Activated naive CD4-positive, alpha-beta T cell treated with anti-CD3 and anti-CD28 coated beads, Interleukin-2, amount 50 U/mL, for 24 hours (primary cell): ENCODE measurements around the gene SMTN.
"Not testable (repeated sequence)": the region's sequence is repeated elsewhere in the genome, so short reads cannot be mapped to it uniquely, and the experiment has no call there.

Experiments used
- H3K27ac Mint-ChIP-seq: one replicate; pipeline ENCODE4 v1.8.0; 2021; ENCODE audit warnings: mild to moderate bottlenecking, mixed read lengths
- H3K27me3 Mint-ChIP-seq: one replicate; pipeline ENCODE4 v1.8.0; 2021; ENCODE audit warnings: mixed read lengths
- H3K36me3 Mint-ChIP-seq: one replicate; pipeline ENCODE4 v1.8.0; 2021; ENCODE audit warnings: mixed read lengths
- H3K4me1 Mint-ChIP-seq: one replicate; pipeline ENCODE4 v1.8.0; 2021; ENCODE audit warnings: mixed read lengths
- H3K4me3 Mint-ChIP-seq: one replicate; pipeline ENCODE4 v1.8.0; 2021; ENCODE audit warnings: mild to moderate bottlenecking, mixed read lengths
- H3K9me3 Mint-ChIP-seq: one replicate; pipeline ENCODE4 v1.8.0; 2021; ENCODE audit warnings: mixed read lengths

The SMTN gene

GRCh38 chr22:31059663-31060062 is 21.5 kb upstream of the SMTN start:
- not testable (repeated sequence) for H3K4me3 Mint-ChIP-seq, H3K4me1 Mint-ChIP-seq, H3K27me3 Mint-ChIP-seq, H3K9me3 Mint-ChIP-seq, H3K36me3 Mint-ChIP-seq, H3K27ac Mint-ChIP-seq

GRCh38 chr22:31062566-31063230 is 18.4 kb upstream of the SMTN start:
- H3K27me3 Mint-ChIP-seq, result no peaks in the 10 kb centered on the region
- no peaks in the 10 kb centered on the region for H3K9me3 Mint-ChIP-seq
- H3K4me3 Mint-ChIP-seq, result no peak overlapping the region
- H3K4me1 Mint-ChIP-seq, result no peaks in the 10 kb centered on the region
- H3K27ac Mint-ChIP-seq, result no peak overlapping the region
- no peaks in the 10 kb centered on the region for H3K36me3 Mint-ChIP-seq

GRCh38 chr22:31064369-31064768 is 16.7 kb upstream of the SMTN start:
- Mint-ChIP-seq H3K9me3 (no peaks in the 10 kb centered on the region), H3K36me3 (no peaks in the 10 kb centered on the region), H3K4me3 (no peak overlapping the region), H3K27ac (no peak overlapping the region), H3K4me1 (no peaks in the 10 kb centered on the region), H3K27me3 (no peaks in the 10 kb centered on the region)

GRCh38 chr22:31068970-31069369 is 12.1 kb upstream of the SMTN start:
- Mint-ChIP-seq H3K27ac (no peak overlapping the region), H3K27me3 (no peaks in the 10 kb centered on the region), H3K36me3 (no peaks in the 10 kb centered on the region)

GRCh38 chr22:31069691-31070314 is 11.3 kb upstream of the SMTN start:
- H3K9me3 Mint-ChIP-seq, result not testable (repeated sequence)

More at GRCh38 chr22:31068970-31069369, 12.1 kb upstream of the SMTN start:
- Mint-ChIP-seq H3K4me3 (no peak overlapping the region), H3K4me1 (no peaks in the 10 kb centered on the region), H3K9me3 (no peaks in the 10 kb centered on the region)

GRCh38 chr22:31073125-31073524 is 8.0 kb upstream of the SMTN start:
- not testable (repeated sequence) for H3K27ac Mint-ChIP-seq, H3K4me3 Mint-ChIP-seq, H3K27me3 Mint-ChIP-seq

More at GRCh38 chr22:31069691-31070314, 11.3 kb upstream of the SMTN start:
- H3K27ac Mint-ChIP-seq, H3K36me3 Mint-ChIP-seq, H3K4me3 Mint-ChIP-seq, H3K27me3 Mint-ChIP-seq, H3K4me1 Mint-ChIP-seq: not testable (repeated sequence)

GRCh38 chr22:31073545-31074145 is 7.5 kb upstream of the SMTN start:
- not testable (repeated sequence) for H3K4me3 Mint-ChIP-seq, H3K9me3 Mint-ChIP-seq, H3K36me3 Mint-ChIP-seq, H3K27ac Mint-ChIP-seq, H3K27me3 Mint-ChIP-seq, H3K4me1 Mint-ChIP-seq

More at GRCh38 chr22:31073125-31073524, 8.0 kb upstream of the SMTN start:
- not testable (repeated sequence) for H3K36me3 Mint-ChIP-seq, H3K9me3 Mint-ChIP-seq, H3K4me1 Mint-ChIP-seq

- Mint-ChIP-seq H3K27me3 (no peaks in the 10 kb centered on the region), H3K27ac (no peak overlapping the region), H3K9me3 (no peaks in the 10 kb centered on the region), H3K4me1 (no peaks in the 10 kb centered on the region), H3K36me3 (no peaks in the 10 kb centered on the region), H3K4me3 (no peak overlapping the region)
These were observed 5.2 kb upstream of the SMTN start for GRCh38 chr22:31075961-31076360.

GRCh38 chr22:31077681-31078080 is 3.4 kb upstream of the SMTN start:
- Mint-ChIP-seq H3K27ac (peak overlapping the region; percentile 35), H3K36me3 (no peaks in the 10 kb centered on the region), H3K27me3 (no peaks in the 10 kb centered on the region), H3K9me3 (no peaks in the 10 kb centered on the region), H3K4me1 (peaks cover 14% of the 10 kb centered on the region), H3K4me3 (no peak overlapping the region)

- H3K27ac Mint-ChIP-seq, H3K36me3 Mint-ChIP-seq, H3K4me3 Mint-ChIP-seq, H3K9me3 Mint-ChIP-seq, H3K27me3 Mint-ChIP-seq: not testable (repeated sequence)
- peaks cover 21% of the 10 kb centered on the region for H3K4me1 Mint-ChIP-seq
These were observed 2.7 kb upstream of the SMTN start for GRCh38 chr22:31078389-31078788.

GRCh38 chr22:31079095-31079642 is 1.9 kb upstream of the SMTN start:
- Mint-ChIP-seq H3K4me3 (no peak overlapping the region), H3K36me3 (no peaks in the 10 kb centered on the region), H3K27ac (no peak overlapping the region)

GRCh38 chr22:31080164-31080847 is 812 bp upstream of the SMTN start:
- Mint-ChIP-seq H3K36me3 (no peaks in the 10 kb centered on the region), H3K27ac (no peak overlapping the region), H3K4me3 (peak overlapping the region; percentile 87), H3K4me1 (peaks cover 28% of the 10 kb centered on the region), H3K9me3 (no peaks in the 10 kb centered on the region), H3K27me3 (no peaks in the 10 kb centered on the region)

More at GRCh38 chr22:31079095-31079642, 1.9 kb upstream of the SMTN start:
- Mint-ChIP-seq H3K27me3 (no peaks in the 10 kb centered on the region), H3K9me3 (no peaks in the 10 kb centered on the region), H3K4me1 (peaks cover 28% of the 10 kb centered on the region)

- H3K27me3 Mint-ChIP-seq, result no peaks in the 10 kb centered on the region
- no peaks in the 10 kb centered on the region for H3K9me3 Mint-ChIP-seq
- H3K4me3 Mint-ChIP-seq, result peak overlapping the region; percentile 87
- H3K4me1 Mint-ChIP-seq, result peaks cover 28% of the 10 kb centered on the region
- H3K36me3 Mint-ChIP-seq, result no peaks in the 10 kb centered on the region
- H3K27ac Mint-ChIP-seq, result peak overlapping the region; percentile 27
These were observed 966 bp downstream of the SMTN start for GRCh38 chr22:31081963-31082605.

GRCh38 chr22:31082606-31083376 is 1.7 kb downstream of the SMTN start:
- Mint-ChIP-seq H3K9me3 (no peaks in the 10 kb centered on the region), H3K36me3 (no peaks in the 10 kb centered on the region), H3K4me1 (peaks cover 28% of the 10 kb centered on the region), H3K4me3 (peak overlapping the region; percentile 87), H3K27ac (peak overlapping the region; percentile 23), H3K27me3 (no peaks in the 10 kb centered on the region)

- H3K9me3 Mint-ChIP-seq, result no peaks in the 10 kb centered on the region
- peaks cover 28% of the 10 kb centered on the region for H3K4me1 Mint-ChIP-seq
- no peaks in the 10 kb centered on the region for H3K36me3 Mint-ChIP-seq
- H3K27me3 Mint-ChIP-seq, result no peaks in the 10 kb centered on the region
- peak overlapping the region; percentile 30 for H3K27ac Mint-ChIP-seq
- peak overlapping the region; percentile 94 for H3K4me3 Mint-ChIP-seq
These were observed 2.3 kb downstream of the SMTN start for GRCh38 chr22:31083377-31083768.
